HG03139 (cell line): ENCODE data around the gene MRPS18A.
"Not testable (repeated sequence)": the region's sequence is repeated elsewhere in the genome, so short reads cannot be mapped to it uniquely, and the experiment has no call there.

Experiments
- ATAC-seq: cut with Tn5 transposase; IDR thresholded peaks from one replicate; pipeline ENCODE4 v1.9.1; 2021; ENCODE audit not compliant: unreplicated experiment

The MRPS18A gene

DNA sequence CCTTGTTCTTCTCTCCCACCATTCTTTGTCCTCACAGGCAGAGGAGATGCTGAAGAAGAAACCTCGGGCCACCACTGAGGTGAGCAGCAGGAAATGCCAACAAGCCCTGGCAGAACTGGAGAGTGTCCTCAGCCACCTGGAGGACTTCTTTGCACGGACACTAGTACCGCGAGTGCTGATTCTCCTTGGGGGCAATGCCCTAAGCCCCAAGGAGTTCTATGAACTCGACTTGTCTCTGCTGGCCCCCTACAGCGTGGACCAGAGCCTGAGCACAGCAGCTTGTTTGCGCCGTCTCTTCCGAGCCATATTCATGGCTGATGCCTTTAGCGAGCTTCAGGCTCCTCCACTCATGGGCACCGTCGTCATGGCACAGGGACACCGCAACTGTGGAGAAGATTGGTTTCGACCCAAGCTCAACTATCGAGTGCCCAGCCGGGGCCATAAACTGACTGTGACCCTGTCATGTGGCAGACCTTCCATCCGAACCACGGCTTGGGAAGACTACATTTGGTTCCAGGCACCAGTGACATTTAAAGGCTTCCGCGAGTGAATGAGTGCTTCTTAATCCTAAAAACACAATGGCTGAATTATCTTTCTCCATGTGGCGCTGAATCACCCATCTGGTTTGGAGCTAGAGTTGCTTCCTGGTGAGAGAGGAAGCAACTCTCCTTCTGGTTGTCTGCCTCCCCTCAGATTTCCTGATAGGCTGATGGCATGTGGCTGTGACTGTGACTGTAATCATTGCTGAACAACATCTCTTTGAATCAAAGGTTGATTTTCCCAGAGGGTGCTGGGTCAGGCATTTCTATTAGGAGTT lies 47.4 kb downstream of the MRPS18A start:
- no peak for ATAC-seq

DNA sequence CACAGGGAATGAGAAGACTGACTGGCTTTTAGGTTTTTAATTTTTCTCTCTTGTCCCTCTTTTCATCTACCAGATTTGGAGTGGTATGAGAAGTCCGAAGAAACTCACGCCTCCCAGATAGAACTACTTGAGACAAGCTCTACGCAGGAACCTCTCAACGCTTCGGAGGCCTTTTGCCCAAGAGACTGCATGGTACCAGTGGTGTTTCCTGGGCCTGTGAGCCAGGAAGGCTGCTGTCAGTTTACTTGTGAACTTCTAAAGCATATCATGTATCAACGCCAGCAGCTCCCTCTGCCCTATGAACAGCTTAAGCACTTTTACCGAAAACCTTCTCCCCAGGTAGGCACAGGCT lies 51.3 kb downstream of the MRPS18A start:
- ATAC-seq = no peak

DNA sequence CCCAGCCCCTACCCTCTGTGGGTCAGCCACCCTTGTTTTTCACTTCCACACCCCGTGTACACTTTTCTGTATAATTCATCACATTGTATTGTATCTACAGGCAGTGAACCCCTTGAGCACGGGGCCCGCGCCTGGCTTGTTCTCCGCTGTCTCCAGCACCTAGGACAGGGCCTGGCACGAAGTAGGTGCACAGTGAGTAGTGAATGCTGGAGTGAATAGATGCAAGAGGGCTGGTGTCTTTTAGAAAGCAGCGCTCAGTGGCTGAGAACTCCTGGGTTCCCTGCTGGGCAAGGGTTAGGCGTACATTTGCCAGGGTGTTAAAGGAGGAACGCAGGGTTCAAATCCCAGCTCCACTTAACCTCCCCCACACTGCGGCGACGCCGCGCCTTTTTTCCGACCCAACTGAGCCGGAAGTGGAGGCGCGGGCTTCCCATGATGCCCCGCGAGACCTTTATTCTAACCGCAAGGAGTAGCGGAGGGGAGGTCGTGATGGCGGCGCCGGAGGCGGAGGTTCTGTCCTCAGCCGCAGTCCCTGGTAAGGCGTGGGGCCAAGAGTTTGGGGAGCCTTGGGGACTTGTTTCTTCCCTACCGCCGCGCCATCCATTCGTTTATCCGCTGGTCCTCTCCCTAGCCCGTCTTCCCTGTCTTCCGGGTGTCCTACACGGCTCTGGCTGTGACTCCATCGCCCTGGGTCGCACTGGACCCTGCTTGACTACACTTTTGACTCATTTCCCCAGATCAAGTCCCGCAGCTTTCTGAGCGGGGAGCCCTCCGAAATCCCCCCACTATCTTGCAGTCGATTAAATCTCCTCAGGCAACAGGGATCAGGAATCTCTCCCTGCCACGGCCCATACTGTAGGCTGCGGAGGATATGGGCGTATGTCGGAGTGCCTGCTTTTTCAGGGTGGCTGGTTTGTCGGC lies 51.9 kb downstream of the MRPS18A start, which contains the start of gene MAD2L1BP:
Gene MAD2L1BP, plus strand, starts transcription at position 454 of the 921 bp plus-strand sequence. Its CDS starts 36 bp downstream, at position 490.
- ATAC-seq = peak; percentile 71

DNA sequence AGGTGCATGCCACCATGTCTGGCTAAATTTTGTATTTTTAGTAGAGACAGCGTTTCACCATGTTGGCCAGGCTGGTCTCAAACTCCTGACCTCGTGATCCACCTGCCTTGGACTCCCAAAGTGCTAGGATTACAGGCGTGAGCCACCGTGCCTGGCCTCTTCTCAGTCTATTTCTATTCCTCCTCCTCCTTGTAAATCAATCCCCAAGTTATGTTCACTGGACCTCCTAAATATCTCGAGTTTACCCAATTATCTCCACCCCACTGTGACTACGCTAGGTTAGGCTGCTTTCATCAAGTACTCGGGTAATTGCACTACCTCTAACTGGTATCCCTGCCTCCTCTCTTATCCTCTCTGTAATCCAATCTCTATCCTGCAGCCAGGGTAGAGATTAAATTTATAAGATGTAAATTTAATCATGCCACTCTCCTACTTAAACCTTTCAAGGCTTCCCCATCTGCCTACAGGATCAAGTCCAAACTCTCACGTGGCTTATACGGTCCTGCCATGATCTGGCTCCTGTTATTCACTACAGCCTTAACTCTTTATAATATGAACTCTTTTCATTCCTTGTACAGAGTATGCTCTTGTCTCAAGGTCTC lies 52.8 kb downstream of the MRPS18A start:
- ATAC-seq = no peak

DNA sequence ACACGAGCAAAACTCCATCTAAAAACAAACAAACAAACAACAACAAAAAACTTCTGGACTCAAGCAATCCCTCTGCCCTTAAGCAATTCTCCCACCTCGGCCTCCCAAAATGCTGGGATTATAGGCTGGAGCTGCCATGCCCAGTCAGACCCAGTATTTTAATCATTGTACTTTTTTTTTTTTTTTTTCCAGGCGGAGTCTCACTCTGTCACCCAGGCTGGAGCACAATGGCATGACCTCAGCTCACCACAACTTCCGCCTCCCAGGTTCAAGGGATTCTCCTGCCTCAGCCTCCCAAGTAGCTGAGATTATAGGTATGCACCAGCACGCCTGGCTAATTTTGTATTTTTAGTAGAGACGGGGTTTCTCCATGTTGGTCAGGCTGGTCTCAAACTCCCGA lies 54.6 kb downstream of the MRPS18A start:
- not testable (repeated sequence) for ATAC-seq

DNA sequence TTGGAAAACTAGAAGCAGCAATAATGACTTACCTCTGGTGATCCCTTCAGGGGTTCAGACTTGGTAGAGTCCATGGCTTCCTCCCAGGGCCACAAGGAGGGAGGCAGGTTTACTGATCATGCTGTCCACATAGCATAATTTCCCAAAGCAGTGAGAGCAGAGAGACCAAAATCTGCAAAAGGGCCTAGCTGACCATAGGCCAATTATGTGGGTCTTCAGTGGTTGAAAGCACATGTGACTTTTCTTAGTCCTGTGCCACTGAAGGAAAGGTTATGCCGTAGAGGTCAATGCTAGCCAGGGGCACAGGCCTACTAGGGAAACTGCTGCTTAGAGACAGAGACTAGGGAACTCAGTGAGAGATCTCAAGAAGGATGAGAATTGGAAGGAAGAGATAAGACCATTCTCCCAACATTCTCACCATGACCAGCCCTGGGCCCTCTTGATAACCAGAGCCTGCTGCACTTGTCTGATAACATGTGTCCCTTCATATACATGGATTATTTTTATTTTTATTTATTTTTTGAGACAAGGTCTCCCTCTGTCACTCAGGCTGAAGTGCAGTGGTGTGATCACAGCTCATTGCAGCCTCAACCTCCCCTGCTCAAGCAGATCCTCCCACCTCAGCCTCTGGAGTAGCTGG lies 56.5 kb downstream of the MRPS18A start:
- no peak for ATAC-seq

DNA sequence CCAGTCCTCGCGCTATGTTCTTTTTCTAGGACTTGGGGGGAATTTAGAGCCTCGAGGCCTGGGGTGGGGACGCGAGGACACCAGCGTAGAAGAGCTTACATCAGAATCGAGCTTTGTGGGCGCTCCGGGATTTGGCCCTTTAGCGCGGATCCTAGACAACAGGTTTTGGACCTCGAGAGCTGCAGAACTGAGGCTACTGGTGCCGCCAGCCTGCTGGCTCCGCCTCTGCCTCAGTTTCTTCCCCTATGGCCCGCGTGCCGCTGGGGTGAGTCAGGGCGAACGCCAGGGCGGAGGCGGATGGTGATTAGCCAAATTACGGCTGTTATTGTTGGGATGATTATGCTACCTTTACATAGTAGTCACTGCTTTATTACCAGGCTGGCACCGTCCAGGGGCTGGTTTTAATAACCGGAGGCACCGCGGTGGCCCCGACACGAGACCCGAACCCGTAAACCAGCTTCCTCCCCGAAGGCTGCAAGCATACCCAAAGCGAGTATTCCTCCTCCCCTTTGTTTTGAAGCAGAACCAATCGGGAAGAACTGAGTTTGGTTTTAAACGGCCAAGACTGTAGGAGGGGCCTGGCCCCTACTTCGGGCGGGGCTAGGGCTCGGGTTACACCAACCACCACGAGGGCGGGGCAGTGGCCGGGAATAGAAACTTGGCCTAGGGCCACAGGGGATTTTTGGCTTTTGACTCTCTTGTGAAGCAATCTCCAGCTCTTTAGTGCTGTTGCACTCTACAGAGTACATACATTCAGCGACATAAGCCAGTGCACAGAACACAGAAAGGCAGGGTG lies 57.9 kb downstream of the MRPS18A start:
- ATAC-seq = peak; percentile 54

DNA sequence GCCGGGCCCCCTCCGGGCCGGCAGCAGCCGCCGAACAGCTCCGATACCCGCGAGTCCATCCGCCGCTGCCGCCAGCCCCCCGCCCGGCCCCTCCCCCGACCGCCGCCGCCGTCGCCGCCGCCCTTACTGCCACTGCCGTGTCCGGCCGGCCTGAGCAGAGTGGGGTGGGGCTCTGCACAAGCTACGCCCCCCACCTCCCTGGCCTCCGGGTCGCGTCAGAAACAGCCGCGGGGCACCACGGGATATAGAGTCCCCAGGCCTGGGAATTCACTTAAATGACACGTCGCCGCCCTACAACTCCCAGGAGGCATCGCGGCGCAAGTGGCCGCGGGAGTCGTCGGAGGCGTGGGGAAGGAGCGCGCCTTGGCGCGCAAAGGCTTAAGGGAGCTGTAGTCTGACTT lies 58.5 kb downstream of the MRPS18A start, which contains the start of gene GTPBP2:
Gene GTPBP2, minus strand, starts transcription at position 161 of the 401 bp plus-strand sequence. Its CDS starts 102 bp downstream, at position 59.
- peak; percentile 76 for ATAC-seq

DNA sequence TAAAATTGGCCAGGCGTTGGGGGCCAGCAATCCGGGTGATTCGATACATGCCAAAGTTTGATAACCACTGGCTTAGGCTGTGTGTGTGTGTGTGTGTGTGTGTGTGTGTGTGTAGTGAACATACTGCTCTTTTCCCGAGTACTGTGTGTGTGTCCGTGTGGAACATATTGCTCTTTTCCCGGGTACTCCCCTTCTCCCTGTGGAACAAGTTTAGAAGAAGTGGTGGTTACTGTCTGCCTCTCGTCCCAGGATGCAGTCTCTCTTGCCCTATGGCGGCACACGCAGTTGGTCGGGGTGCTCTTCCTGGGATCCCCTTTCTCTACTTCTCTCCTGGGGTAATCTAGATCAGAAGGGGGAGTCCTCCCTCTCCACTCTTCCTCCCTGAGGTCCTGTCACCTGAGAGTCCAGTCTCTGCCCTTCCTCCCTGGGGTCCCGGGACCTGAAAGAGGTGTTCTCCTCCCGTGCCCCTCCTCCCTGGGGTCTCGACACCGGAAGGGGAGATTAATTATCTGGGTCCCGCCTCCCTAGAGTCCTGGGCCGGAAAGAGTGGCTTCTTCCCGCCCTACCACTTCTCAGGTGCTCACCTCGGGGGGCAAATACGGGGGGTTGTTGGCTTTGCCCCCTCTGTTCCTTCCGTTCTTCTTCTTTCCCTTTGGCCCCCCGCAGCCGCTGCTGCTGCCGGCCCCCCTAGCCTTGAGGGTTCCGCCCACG lies 59.0 kb downstream of the MRPS18A start:
- no peak for ATAC-seq

DNA sequence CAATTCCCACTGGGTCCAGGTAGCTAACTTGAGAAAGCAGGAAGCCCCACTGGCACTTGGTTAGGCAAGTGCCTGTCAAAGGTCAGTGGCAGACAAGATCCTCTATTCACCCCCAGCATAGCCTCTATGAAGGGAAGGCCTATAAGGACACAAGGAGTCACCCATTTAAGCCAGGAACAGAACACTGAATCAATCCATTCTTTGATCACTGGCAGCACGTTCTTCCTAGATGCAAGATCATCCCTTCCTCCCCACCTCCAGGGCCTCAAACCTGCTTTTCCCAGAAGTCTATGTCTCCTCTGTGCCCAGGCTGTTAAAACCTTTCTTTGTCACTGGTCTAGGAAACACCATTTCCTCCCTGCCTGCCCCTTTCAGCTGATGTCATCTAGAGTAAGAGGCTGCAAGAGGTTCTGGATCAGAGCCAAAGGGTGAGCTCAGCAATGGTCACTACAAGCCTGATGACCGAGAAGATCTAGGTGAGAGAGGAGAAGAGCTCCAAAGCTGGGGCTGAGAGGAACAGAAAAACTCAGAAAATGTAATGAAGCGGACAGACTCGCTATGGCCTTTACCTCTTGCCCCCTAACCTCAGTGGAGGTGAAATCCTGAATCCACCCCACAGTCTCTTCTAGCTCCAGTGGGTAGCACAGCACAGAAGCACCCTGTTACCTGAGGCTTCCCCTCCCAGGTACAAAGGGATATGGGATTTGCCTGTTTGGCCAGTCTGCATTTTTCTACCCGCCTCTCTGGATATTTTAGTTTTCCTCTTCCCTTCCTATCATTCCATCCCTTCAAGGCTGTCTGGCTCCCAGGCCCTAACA lies 60.4 kb downstream of the MRPS18A start:
- ATAC-seq = no peak

DNA sequence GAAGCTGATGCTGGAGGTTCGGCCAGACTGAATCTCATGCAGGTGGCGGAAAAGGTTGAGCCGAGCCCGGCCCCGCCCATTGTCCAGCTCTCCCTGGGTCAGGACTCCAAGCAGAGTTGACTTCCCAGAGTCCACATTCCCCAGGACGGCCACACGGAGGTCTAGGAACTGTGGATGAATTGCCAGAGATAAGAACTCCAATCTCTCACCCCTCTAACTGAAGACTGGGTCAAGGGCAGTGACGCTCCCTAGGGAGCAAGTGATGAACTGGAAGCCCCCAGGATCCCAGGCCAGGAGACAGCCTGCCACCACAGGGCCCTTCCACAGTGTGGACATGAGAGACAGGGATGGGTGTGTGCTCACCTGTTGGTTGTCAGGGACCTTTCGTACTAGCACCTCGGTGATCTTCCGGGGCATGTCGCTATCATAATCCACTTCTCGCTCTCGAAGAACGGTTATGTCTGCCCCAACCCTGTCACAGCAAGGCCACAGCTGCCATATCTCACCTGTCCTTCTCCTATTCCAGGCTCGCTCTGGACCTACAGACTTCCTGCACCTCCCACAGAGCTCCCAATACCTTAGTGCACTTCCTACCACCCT lies 62.1 kb downstream of the MRPS18A start:
- no peak for ATAC-seq

DNA sequence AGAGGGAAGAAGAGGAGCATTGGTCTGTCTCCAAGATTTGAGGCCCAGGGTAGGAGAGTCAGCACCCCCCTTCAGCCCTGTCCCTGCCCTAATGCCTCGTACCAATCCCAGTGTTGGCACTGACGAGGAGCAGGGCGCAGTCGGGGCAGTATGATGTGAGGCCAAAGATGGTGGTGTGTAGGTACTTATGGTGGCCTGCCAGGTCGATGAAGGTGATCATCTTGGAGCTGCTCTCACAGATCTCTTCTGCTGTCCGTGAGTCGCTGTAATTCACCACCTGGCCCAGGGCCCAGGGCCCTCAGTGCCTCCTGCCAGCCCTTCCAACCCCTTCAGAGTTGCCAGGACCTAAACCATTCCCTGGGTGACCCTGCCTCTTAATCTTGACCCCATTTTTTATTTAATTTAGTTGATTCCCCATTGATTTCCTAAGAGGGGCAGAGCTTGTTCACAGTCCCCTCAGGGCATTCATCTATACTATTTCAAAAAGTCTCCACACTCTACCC lies 62.8 kb downstream of the MRPS18A start:
- ATAC-seq = no peak

DNA sequence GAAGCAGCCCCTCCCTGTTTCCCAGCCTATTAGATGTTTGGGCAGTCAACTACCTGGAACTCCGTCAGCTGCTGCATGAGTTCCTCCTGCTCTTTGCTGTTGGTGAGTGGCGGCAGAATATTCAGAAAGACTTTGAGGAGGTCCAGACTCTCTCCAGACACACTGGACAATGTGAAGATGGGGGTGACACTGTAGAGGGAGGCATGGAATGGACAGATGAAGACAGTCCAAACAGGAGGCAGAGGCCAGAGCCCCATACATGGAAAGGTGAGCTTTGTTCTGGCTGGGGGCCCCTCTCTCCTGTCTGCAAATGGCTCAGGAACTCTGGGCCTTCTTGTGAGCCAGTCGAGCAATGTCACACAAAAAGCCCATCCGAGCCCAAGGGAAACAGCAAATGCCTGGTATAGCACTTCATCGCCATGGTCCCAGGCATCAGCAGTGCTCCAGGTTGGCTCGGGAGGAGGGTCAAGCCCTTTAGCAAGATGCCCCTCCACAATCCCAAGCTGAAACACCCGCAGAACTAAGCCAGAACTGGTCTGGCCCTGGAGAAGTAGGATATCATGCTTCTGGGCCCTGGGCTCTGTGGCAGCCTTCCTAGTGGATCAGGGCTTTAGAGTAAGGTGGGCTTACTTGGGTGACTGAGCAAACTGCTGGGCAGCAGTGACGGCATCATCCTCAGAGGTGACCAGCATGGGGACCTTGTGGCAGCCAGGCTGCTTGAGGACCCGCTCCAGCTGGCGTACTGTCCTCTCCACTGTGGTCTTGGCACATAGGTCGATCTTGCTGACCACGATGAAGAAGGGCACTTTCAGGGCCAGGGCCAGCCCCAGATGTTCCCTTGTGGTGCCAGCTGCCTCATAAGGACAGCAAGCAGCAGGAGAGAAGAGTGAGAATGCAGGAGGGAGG lies 63.5 kb downstream of the MRPS18A start:
- ATAC-seq = no peak

DNA sequence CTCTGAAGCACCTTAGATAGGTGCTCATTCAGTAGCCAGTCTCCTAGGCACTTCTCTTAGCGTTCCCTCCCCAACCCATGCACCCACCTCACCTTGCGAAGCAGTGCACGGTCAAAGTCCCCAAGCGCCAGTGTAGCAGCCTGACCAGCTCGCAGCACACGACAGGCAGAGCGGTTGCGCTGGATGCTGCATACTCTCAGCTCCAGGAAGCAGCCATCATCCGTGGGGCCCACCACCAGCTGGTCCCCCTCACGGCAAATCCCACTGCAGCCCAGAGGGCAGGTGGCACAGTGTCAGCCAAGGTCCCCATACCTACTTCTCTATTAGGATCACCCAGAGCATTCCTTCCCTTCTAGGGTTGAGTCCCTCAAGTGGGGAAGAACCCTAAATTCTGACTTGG lies 65.0 kb downstream of the MRPS18A start:
- no peak for ATAC-seq

DNA sequence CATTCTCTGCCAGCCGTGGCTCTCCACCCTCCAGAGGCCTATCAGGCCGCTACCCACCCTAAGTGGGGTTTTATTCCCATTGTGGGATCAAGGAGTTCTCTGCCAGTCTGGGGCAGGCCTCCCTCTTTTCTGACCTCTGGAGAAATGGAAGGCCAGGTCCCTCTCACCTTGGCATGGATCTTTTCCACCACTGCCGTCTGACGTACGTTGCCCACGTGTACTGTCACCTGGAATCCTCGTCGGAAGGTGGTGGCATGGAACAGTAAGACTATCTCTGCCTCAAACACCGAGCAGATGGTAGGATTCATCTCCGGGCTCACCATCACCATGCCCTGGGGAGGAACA lies 65.8 kb downstream of the MRPS18A start:
- no peak for ATAC-seq
